H1 (cell line): ENCODE results near the gene GCNT1. TPM values are rescaled to one million over a fixed set of nuclear protein-coding genes. Genes with fewer than 3 reads are reported as not detected.

Source experiments
- CTCF ChIA-PET: fragments of 300-600 bp; sonication (Branson Sonifier 250); formaldehyde crosslinking; loops from one replicate; lab custom pipeline; 2021; ENCODE audit not compliant: partially characterized antibody; lab: Charles Lee
- POLR2A ChIA-PET: fragments of 300-600 bp; sonication (Branson Sonifier 250); formaldehyde crosslinking; loops from one replicate; lab custom pipeline; 2021; ENCODE audit warnings: inconsistent platforms; ENCODE audit not compliant: partially characterized antibody; lab: Charles Lee
- DNase-seq, 2 experiments: peaks; one replicate each; pipeline versions ENCODE4 v3.0.0 to v3.0.0-alpha.2; 2010 to 2022; ENCODE audit warnings: low spot score in 2 of 2, low read depth in 1 of 2, mixed read lengths in 1 of 2
- FAIRE-seq: peaks from 2 replicates; lab custom pipeline; 2011; peaks lifted over from hg19 to GRCh38; lab: Jason Lieb, UNC
- H2AFZ ChIP-seq: 2 replicates; pipeline ENCODE4 v1.8.1; 2012; ENCODE audit warnings: low read length, inconsistent platforms
- H2AK5ac ChIP-seq: 2 replicates; pipeline ENCODE4 v1.6.1; 2013; ENCODE audit warnings: low read depth, low read length
- H2BK120ac ChIP-seq: replicated peaks from 2 replicates; pipeline ENCODE3; 2013; ENCODE audit warnings: low read depth, low read length, inconsistent platforms
- H2BK12ac ChIP-seq: 2 replicates; pipeline ENCODE4 v1.6.1; 2013; ENCODE audit warnings: low read depth, low read length
- H2BK15ac ChIP-seq: 2 replicates; pipeline ENCODE4 v1.6.1; 2013; ENCODE audit warnings: low read length
- H2BK20ac ChIP-seq: 2 replicates; pipeline ENCODE4 v1.6.1; 2013; ENCODE audit warnings: low read length
- H2BK5ac ChIP-seq: 2 replicates; pipeline ENCODE4 v1.6.1; 2013; ENCODE audit warnings: low read depth, low read length
- H3K14ac ChIP-seq: 2 replicates; pipeline ENCODE4 v1.6.1; 2013; ENCODE audit warnings: inconsistent platforms; ENCODE audit not compliant: insufficient read length
- H3K18ac ChIP-seq: 2 replicates; pipeline ENCODE4 v1.6.1; 2013; ENCODE audit warnings: low read length; ENCODE audit errors: extremely low read depth
- H3K23ac ChIP-seq: 2 replicates; pipeline ENCODE4 v1.6.1; 2013; ENCODE audit warnings: inconsistent platforms; ENCODE audit not compliant: insufficient read length
- H3K23me2 ChIP-seq: 2 replicates; pipeline ENCODE4 v1.6.1; 2013; ENCODE audit warnings: low read depth, low read length
- H3K27ac ChIP-seq: 2 replicates; pipeline ENCODE4 v1.6.1; 2011; ENCODE audit warnings: low read depth, low read length, inconsistent platforms
- H3K27me3 ChIP-seq, 4 experiments: replicated peaks in 1 of 4; 1 replicate in 1 of 4; 2 replicates in 3 of 4; pipeline versions ENCODE4 v1.6.1 to v1.8.1; 2011 to 2013; ENCODE audit warnings: low read length in 3 of 4, mild to moderate bottlenecking in 3 of 4, inconsistent platforms in 2 of 4, mixed read lengths in 2 of 4, moderate library complexity in 1 of 4; ENCODE audit not compliant: control insufficient read depth in 3 of 4, insufficient read depth in 3 of 4; ENCODE audit errors: extremely low read depth in 1 of 4
- H3K36me3 ChIP-seq, 4 experiments: 2 replicates each; pipeline versions ENCODE4 v1.6.1 to v1.8.1; 2011 to 2013; ENCODE audit warnings: mild to moderate bottlenecking in 4 of 4, low read length in 3 of 4, moderate library complexity in 2 of 4, control low read depth in 1 of 4, inconsistent platforms in 1 of 4; ENCODE audit not compliant: insufficient read depth in 4 of 4, control insufficient read depth in 2 of 4
- H3K4ac ChIP-seq: replicated peaks from 2 replicates; pipeline ENCODE3; 2013; ENCODE audit warnings: low read length, low read depth, mixed read lengths, inconsistent platforms; ENCODE audit not compliant: insufficient read length
- H3K4me1 ChIP-seq, 4 experiments: replicated peaks in 1 of 4; 1 replicate in 1 of 4; 2 replicates in 3 of 4; pipeline versions ENCODE4 v1.6.1 to v1.8.1; 2011 to 2013; ENCODE audit warnings: low read length in 3 of 4, inconsistent platforms in 2 of 4, mixed read lengths in 1 of 4; ENCODE audit not compliant: insufficient read depth in 4 of 4, control insufficient read depth in 3 of 4
- H3K4me2 ChIP-seq, 2 experiments: 2 replicates each; pipeline versions ENCODE4 v1.6.1 to v1.8.1; 2011 to 2013; ENCODE audit warnings: low read depth in 2 of 2, low read length in 2 of 2, control low read depth in 1 of 2, inconsistent platforms in 1 of 2, mild to moderate bottlenecking in 1 of 2; ENCODE audit not compliant: insufficient read depth in 1 of 2
- H3K4me3 ChIP-seq, 4 experiments: fragments of 200-600, 300-600 bp in 1 of 4; sonication (generic), shearing (Covaris generic), sonication (Bioruptor Twin) in 1 of 4; 2 replicates each; pipeline versions ENCODE4 v1.5.1 to v1.8.1; 2011 to 2016; ENCODE audit warnings: low read length in 4 of 4, low read depth in 3 of 4, control low read depth in 2 of 4, inconsistent platforms in 2 of 4, mild to moderate bottlenecking in 2 of 4, mixed read lengths in 1 of 4, moderate library complexity in 1 of 4; ENCODE audit not compliant: insufficient read depth in 2 of 4; ENCODE audit errors: extremely low read depth in 1 of 4
- H3K56ac ChIP-seq: replicated peaks from 2 replicates; pipeline ENCODE3; 2013; ENCODE audit warnings: low read depth, mild to moderate bottlenecking, mixed read lengths, low read length, inconsistent platforms; ENCODE audit not compliant: insufficient read length
- H3K79me1 ChIP-seq: 2 replicates; pipeline ENCODE4 v1.6.1; 2013; ENCODE audit warnings: low read depth, low read length, control low read depth
- H3K79me2 ChIP-seq, 2 experiments: 2 replicates each; pipeline versions ENCODE4 v1.6.1 to v1.8.1; 2012 to 2013; ENCODE audit warnings: low read length in 2 of 2, mild to moderate bottlenecking in 2 of 2, inconsistent platforms in 1 of 2; ENCODE audit not compliant: insufficient read depth in 2 of 2, control insufficient read depth in 1 of 2
- H3K9ac ChIP-seq, 4 experiments: replicated peaks in 1 of 4; 1 replicate in 1 of 4; 2 replicates in 3 of 4; pipeline versions ENCODE4 v1.6.1 to v1.8.1; 2011 to 2013; ENCODE audit warnings: low read depth in 3 of 4, low read length in 3 of 4, control low read depth in 2 of 4, mild to moderate bottlenecking in 2 of 4, moderate library complexity in 2 of 4, inconsistent platforms in 1 of 4; ENCODE audit errors: extremely low read depth in 1 of 4
- H3K9me3 ChIP-seq, 2 experiments: 2 replicates each; pipeline versions ENCODE4 v1.6.1 to v1.8.1; 2012 to 2013; ENCODE audit warnings: mild to moderate bottlenecking in 2 of 2, moderate library complexity in 2 of 2, control low read depth in 1 of 2, inconsistent platforms in 1 of 2, low read depth in 1 of 2, low read length in 1 of 2, mixed read lengths in 1 of 2; ENCODE audit not compliant: insufficient read depth in 2 of 2
- H4K20me1 ChIP-seq, 2 experiments: replicated peaks in 1 of 2; 2 replicates each; pipeline versions ENCODE3 to v1.8.1; 2011 to 2013; ENCODE audit warnings: inconsistent platforms in 2 of 2, low read length in 2 of 2, mild to moderate bottlenecking in 1 of 2; ENCODE audit not compliant: insufficient read depth in 2 of 2, control insufficient read depth in 1 of 2
- H4K5ac ChIP-seq: 2 replicates; pipeline ENCODE4 v1.6.1; 2013; ENCODE audit warnings: low read length, low read depth, mixed read lengths, inconsistent platforms; ENCODE audit not compliant: insufficient read length
- H4K8ac ChIP-seq: 2 replicates; pipeline ENCODE4 v1.8.0; 2013; ENCODE audit warnings: mild to moderate bottlenecking, moderate library complexity, low read length, inconsistent platforms; ENCODE audit not compliant: insufficient read depth; ENCODE audit errors: extremely low read depth
- H4K91ac ChIP-seq: replicated peaks from 2 replicates; pipeline ENCODE3; 2013; ENCODE audit warnings: low read length, mixed read lengths, inconsistent platforms; ENCODE audit not compliant: insufficient read length
- HDAC6 ChIP-seq: IDR thresholded peaks from one replicate; pipeline ENCODE4 v1.7.1; 2012; ENCODE audit warnings: low read depth, mild to moderate bottlenecking, inconsistent platforms, low read length, moderate library complexity
- TAF1 ChIP-seq: IDR thresholded peaks from 2 replicates; pipeline ENCODE4 v1.6.1; 2011; ENCODE audit warnings: mild to moderate bottlenecking, low read depth, low read length
- WGBS, 2 experiments: shearing (Covaris generic) in 1 of 2; methylation state at CpG; one replicate each; pipeline versions ENCODE4 v1.1.6 to v1.1.7; 2013 to 2015; ENCODE audit warnings: low lambda C conversion rate in 2 of 2, mixed read lengths in 2 of 2, inconsistent platforms in 1 of 2, low coverage in 1 of 2, missing lambda C conversion rate in 1 of 2; ENCODE audit not compliant: insufficient replicate concordance in 2 of 2, insufficient coverage in 1 of 2, insufficient read length in 1 of 2; ENCODE audit errors: extremely low coverage in 1 of 2, missing lambda C conversion rate in 1 of 2; 5-methylcytosine and 5-hydroxymethylcytosine counted together
- polyA plus RNA-seq, 7 experiments: library from polyadenylated mRNA; depleted of rRNA in 3 of 7; stranded (reverse) in 5 of 7; unstranded in 2 of 7; fragments of >200 nt in 5 of 7; fragments of 200-250 nt in 2 of 7; gene quantifications; 1 replicate in 5 of 7; 2 replicates in 1 of 7; 4 replicates in 1 of 7; pipeline versions ENCODE4 v1.2.1 to v1.2.3, GENCODE V29; 2011 to 2013; ENCODE audit warnings: missing spikeins in 2 of 7, mixed read lengths in 2 of 7
- total RNA-seq: library from RNA; stranded (reverse); fragmentation: NEBNext Ultra II Directional; extraction: Animal tissue kit (Norgen Biotek cat#: 25700); gene quantifications from 2 replicates; pipeline ENCODE4 v1.2.1, GENCODE V29; 2021

The GCNT1 gene
- total and polyA plus RNA-seq, 2 of the 8 experiments (the other 6 are each of a cell fraction or from before 2014, with no cell fraction given): 13.0 to 16.5 TPM

GRCh38 chr9:76424491-76424890 is 34.5 kb upstream of the GCNT1 start:
- no peak overlapping the region for H3K14ac ChIP-seq
- H4K20me1 ChIP-seq: no peaks in the 10 kb centered on the region
- H3K18ac ChIP-seq: no peak overlapping the region
- H3K36me3 ChIP-seq: no peaks in the 10 kb centered on the region
- no peak overlapping the region for H3K9ac ChIP-seq
- no peak overlapping the region for H2BK15ac ChIP-seq
- WGBS, 2 experiments: 94% methylated on average over 4 of the region's 4 CpGs; no CpG with 5 or more reads in 1 of the 2 experiments
- H3K23me2 ChIP-seq: no peaks in the 10 kb centered on the region
- H3K4ac ChIP-seq: no peak overlapping the region
- no peak overlapping the region for H4K8ac ChIP-seq
- H3K4me3 ChIP-seq: no peak overlapping the region
- H4K91ac ChIP-seq: no peak overlapping the region
- H3K27ac ChIP-seq: no peak overlapping the region
- no peak overlapping the region for H4K5ac ChIP-seq
- H2BK5ac ChIP-seq: no peak overlapping the region
- H3K79me2 ChIP-seq: no peaks in the 10 kb centered on the region
- DNase-seq (no peak), FAIRE-seq (no peak)
- POLR2A ChIA-PET: no interaction called here
- no peak overlapping the region for H2BK120ac ChIP-seq
- H3K9me3 ChIP-seq: no peaks in the 10 kb centered on the region
- no peak overlapping the region for H2AK5ac ChIP-seq
- no peaks in the 10 kb centered on the region for H3K79me1 ChIP-seq
- CTCF ChIA-PET: interaction anchor here (0.7 kb wide), 1 partner anchor 637 kb away, joined by 4 read pairs; no protein-coding TSS in a partner anchor
- no peak overlapping the region for H3K23ac ChIP-seq
- no peaks in the 10 kb centered on the region for H3K27me3 ChIP-seq
- H3K4me2 ChIP-seq: no peak overlapping the region
- no peak overlapping the region for H2AFZ ChIP-seq
- no peaks in the 10 kb centered on the region for H3K4me1 ChIP-seq
- TF ChIP-seq HDAC6 (no peak), TAF1 (no peak)
- no peak overlapping the region for H2BK20ac ChIP-seq
- H2BK12ac ChIP-seq: no peak overlapping the region
- no peak overlapping the region for H3K56ac ChIP-seq
